ENCODE data around the gene CTNNBL1. TPM values are rescaled to one million over a fixed set of nuclear protein-coding genes. Genes with fewer than 3 reads are reported as not detected.

CTNNBL1 gene
- total and polyA plus RNA-seq, 3 donors from 2014 or later: 50.4 to 119 (median 61.0) TPM

- 92 to 94% methylated on average over 8 of the region's 8 CpGs for WGBS, 2 donors
- no peaks in the 10 kb centered on the region for H3K9me3 ChIP-seq
- intact Hi-C loops (cut with DNase I; ENCODE audit: low total_unique reads): no loop called here
- H3K4me3 ChIP-seq: no peak overlapping the region
- no peaks in the 10 kb centered on the region for H3K27me3 ChIP-seq
- H3K27ac ChIP-seq: no peak overlapping the region
- no peak for DNase-seq
- TF ChIP-seq CTCF (IDR thresholded peaks at IDR 0.05): no peak
- TF ChIP-seq POLR2A (IDR thresholded peaks at IDR 0.05): no peak
- no peaks in the 10 kb centered on the region for H3K36me3 ChIP-seq (ENCODE audit: low read depth, missing control alignments)
- no peaks in the 10 kb centered on the region for H3K4me1 ChIP-seq
Observed at GRCh38 chr20:37692459-37693166, 1.2 kb upstream of the CTNNBL1 start.

GRCh38 chr20:37693242-37693634, 592 bp upstream of the CTNNBL1 start:
- DNase-seq: no peak
- 20 to 43% methylated on average over 2 of the region's 2 CpGs for WGBS, 2 donors
- Histone ChIP-seq H3K4me3 (peak overlapping the region; percentile 63 to 83), H3K9me3 (no peaks in the 10 kb centered on the region), H3K4me1 (no peaks in the 10 kb centered on the region), H3K36me3 (ENCODE audit: low read depth, missing control alignments) (no peaks in the 10 kb centered on the region), H3K27me3 (no peaks in the 10 kb centered on the region), H3K27ac (no peak overlapping the region)
- TF ChIP-seq CTCF (IDR thresholded peaks at IDR 0.05) (no peak), POLR2A (IDR thresholded peaks at IDR 0.05) (no peak)
- intact Hi-C loops (cut with DNase I; ENCODE audit: low total_unique reads): no loop called here

GRCh38 chr20:37695684-37696342, 2.0 kb downstream of the CTNNBL1 start:
- H3K4me1 ChIP-seq: no peaks in the 10 kb centered on the region
- intact Hi-C loops (cut with DNase I; ENCODE audit: low total_unique reads): no loop called here
- DNase-seq: no peak
- 68 to 89% methylated on average over 3 of the region's 3 CpGs for WGBS, 2 donors
- no peak overlapping the region for H3K27ac ChIP-seq
- no peaks in the 10 kb centered on the region for H3K9me3 ChIP-seq
- no peaks in the 10 kb centered on the region for H3K36me3 ChIP-seq (ENCODE audit: low read depth, missing control alignments)
- TF ChIP-seq POLR2A (IDR thresholded peaks at IDR 0.05): no peak
- no peak for TF ChIP-seq CTCF (IDR thresholded peaks at IDR 0.05)
- H3K27me3 ChIP-seq: no peaks in the 10 kb centered on the region
- no peak overlapping the region for H3K4me3 ChIP-seq

- intact Hi-C loops (cut with DNase I; ENCODE audit: low total_unique reads): no loop called here
- Histone ChIP-seq H3K36me3 (ENCODE audit: low read depth, missing control alignments) (no peaks in the 10 kb centered on the region), H3K27ac (no peak overlapping the region), H3K4me1 (no peaks in the 10 kb centered on the region), H3K27me3 (no peaks in the 10 kb centered on the region), H3K9me3 (no peaks in the 10 kb centered on the region), H3K4me3 (no peak overlapping the region)
- DNase-seq: no peak
- TF ChIP-seq POLR2A (IDR thresholded peaks at IDR 0.05) (no peak), CTCF (IDR thresholded peaks at IDR 0.05) (no peak)
- WGBS, 2 donors: 93 to 94% methylated on average over 4 of the region's 4 CpGs
Observed at GRCh38 chr20:37697314-37697713, 3.5 kb downstream of the CTNNBL1 start.

All from testis (tissue), 3 donors.